Cortex of kidney (tissue), 1 donor: ENCODE measurements around the gene EHMT1.

Experiments
- DNase-seq: peaks from one replicate; lab custom pipeline; 2025; lab: John Stamatoyannopoulos, UW

Gene EHMT1

DNA sequence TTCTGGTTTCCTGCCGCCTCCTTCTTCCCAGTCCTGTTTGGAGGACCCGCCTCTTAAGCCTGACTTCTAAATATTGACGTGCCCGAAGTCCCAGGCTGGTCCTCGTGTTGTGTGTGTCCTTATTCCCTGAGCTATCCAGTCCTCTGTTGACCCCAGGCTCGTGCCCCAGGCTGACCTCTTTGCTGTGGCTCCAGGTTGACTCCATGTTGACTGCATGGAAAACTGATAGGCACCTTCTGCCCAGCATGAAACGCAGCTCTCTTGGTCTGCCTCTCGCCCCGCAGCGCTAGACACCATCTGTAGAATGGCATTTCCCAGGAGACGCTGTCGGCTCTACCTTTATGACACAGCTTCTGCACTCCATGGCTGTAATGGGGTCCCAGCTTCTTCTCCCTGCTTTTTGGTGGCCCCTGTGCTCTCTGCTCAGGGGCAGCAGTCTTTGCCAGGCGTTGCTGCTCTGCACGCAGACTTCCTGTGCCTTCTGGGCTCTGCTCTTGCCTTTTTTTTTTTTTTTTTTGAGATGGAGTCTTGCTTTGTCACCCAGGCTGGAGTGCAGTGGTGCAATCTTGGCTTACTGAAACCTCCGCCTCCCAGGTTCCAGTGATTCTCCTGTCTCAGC lies 28.4 kb downstream of the EHMT1 start:
- DNase-seq, result no peak

DNA sequence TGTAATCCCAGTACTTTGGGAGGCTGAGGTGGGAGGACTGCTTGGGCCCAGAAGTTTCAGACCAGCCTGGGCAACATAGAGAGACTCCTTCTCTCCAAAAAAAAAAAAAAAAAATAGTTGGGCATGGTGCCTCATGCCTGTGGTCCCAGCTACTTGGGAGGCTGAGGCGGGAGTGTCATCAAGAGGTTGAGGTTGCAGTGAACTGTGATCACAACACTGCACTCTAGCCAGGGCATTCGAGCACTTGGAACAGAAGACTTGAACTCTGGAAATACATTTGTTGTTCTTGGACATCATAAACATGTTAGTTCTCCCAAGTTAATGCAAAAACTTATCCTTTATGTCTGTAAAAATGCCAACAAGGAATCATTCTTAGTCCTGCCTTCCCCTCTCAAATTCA lies 29.6 kb downstream of the EHMT1 start:
- no peak for DNase-seq

DNA sequence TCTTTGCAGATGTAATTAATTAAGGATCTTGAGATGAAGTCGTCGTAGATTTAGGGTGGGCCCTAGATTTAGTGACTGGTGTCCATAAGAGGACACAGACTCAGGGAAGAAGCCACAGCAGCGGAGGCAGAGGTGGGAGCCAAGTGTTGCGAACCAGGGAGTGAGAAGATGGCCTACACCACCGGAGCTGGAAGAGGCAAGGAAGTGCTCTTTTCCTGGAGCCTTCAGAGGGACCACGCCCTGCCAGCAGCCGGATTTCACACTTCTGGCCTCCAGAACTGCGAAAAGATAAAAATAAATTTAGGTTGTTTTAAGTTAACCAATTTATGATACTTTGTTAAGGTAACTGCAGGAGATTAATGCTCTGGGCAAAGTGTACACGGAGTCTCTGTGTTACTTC lies 30.7 kb downstream of the EHMT1 start:
- DNase-seq, result no peak

DNA sequence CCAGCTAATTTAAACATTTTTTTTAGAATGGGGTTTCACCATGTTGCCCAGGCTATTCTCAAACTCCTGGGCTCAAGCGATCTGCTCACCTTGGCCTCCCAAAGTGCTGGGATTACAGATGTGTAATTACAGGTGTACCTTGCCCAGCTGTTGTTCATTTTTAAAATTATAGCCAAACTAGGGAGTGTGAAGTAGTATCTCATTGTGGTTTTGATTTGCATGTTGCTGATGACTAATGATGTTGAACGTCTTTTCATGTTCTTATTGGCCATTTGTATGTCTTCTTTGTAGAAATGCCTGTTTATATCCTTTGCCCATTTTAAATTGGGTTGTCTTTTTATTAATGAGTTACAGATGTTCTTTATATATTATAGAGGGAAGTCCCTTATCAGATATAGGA lies 31.5 kb downstream of the EHMT1 start:
- no peak for DNase-seq

DNA sequence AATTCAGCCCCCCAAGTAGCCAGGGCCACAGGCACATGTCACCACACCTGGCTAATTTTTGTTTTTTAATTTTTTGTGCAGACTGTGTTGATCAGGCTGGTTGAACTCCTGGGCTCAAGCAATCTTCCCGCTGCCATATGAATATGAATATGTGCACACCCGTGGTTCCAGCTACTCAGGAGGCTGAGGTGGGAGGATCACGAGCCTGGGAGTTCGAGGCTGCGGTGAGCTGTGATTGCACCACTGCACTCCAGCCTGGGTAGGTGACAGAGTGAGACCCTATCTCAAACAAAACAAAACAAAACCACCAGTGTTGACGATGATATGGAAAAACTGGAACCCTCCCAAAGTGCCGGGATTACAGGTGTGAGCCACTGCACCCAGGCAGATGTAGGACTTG lies 32.0 kb downstream of the EHMT1 start:
- no peak for DNase-seq

DNA sequence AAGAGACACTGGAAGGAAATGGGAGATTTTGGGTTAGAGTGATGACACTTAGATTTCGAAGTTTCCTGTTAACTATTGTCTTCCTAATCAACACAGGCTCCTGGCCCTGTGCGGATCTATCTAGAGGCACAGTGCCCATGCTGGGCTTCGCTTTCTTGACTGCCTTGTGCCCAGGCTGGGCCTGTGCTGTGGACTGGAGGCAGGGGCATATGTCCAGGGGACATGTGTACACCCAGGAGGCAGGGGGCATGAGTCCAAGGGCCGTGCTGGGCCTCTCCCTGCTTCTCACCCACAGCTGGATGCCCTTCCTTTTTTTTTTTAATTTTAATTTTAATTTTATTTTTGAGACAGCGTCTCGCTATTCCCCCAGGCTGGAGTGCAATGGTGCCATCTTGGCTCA lies 37.6 kb downstream of the EHMT1 start:
- DNase-seq, result no peak

DNA sequence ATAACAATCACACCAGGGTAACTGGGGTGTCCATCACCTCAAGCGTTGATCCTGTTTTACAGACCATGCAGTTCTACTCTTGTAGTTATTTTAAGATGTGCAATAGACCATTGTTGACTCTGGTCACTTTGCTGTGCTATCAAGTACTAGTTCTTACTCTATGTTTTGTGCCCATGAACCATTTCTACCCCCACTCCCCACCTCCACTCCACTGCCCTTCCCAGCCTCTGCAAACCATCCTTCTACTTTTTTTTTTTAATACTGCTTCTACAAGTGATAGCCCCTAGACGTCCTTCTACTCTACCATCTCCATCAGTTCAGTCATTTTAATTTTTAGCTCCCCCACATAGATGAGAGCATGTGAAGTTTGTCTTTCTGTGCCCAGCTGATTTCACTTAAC lies 38.8 kb downstream of the EHMT1 start:
- DNase-seq, result no peak

DNA sequence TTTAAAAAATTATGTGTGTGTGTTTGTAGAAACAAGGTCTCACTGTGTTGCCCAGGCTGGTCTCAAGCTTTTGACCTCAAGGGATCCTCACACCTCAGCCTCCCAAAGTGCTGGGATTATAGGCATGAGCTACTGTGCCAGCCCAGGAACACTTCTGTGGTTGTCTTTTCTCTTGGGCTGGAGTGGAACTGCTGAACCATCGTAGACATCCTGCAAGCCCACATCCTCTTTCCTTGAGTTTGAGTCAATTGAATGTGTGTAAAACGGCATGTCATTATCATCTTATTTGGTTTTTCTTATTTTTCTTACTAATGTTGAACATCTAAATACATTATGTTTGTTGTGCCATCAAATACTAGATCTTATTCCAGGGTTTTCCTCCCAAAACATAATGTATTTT lies 40.0 kb downstream of the EHMT1 start:
- DNase-seq, result no peak

DNA sequence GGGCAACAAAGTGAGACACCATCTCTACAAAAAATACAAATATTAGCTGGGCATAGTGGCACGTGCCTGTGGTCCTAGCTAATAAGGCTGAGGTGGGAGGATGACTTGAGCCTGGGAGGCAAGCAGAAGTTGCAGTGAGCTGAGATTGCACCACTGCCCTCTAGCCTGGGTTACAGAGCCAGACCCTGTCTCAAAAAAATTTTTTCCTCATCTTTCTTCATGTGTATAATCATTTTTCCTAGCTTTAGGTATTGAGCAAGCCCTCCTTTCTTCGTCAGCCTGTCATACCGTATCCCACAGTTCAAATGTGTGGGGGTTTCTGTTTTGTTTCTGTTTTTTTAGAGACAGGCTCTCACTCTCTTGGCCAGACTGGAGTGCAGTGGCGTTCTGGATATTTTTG lies 41.3 kb downstream of the EHMT1 start:
- no peak for DNase-seq

DNA sequence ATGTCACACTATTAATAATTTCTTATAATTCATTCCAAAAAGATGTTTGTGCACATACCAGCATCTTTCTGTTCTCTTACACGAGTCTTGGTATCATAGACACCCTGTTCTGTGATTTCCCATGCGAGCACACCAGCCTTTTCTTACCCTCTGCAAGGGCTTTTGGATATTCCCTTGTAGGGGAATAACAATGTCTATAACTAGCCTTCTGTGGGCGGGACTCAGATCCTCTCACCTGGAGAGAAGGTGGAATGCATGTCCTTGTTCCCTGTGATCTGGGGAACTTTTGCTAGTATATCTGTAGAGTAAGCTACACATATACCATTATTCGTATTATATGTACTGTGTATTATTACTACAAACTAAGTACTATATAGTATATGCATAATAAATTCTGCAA lies 44.8 kb downstream of the EHMT1 start:
- DNase-seq, result no peak

DNA sequence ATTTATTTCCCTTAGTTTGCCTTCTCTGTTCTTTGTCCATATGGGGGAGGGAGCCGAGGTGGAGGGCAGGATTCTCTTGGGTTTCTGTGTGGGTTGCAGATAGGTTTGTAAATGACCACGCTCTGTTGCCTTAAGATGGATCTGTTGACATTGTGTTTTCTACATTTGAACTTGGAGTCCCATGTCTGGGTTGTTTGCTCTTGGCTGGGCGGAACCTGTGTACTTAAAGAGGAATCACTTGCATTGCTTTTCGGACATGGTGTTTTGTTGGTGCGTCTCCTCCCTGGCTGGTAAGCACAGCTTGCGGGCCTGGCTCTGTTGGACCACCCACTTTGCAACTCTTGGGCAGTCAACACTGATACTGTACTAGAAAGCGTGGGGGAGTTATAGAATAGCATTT lies 45.9 kb downstream of the EHMT1 start:
- DNase-seq, result no peak

DNA sequence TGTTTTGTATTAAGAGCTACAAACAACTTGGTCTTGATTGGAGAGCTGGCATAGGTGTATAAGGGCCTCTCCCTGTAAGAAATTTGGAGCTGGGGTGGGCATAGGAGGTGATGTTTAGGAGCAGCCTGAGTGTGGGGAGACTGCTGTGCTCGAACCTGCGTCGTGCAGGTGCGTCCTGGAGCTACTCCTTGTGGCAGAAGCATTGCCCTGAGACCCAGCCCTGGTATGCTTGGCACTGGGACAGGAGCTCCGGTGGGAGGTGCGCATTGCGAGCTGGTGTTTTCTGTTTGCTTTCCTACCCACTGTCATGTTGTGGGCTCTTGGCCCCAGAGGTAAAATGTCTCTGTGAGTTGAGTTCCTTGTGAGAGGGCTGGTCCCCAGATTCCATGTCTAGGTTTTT lies 46.4 kb downstream of the EHMT1 start:
- no peak for DNase-seq

DNA sequence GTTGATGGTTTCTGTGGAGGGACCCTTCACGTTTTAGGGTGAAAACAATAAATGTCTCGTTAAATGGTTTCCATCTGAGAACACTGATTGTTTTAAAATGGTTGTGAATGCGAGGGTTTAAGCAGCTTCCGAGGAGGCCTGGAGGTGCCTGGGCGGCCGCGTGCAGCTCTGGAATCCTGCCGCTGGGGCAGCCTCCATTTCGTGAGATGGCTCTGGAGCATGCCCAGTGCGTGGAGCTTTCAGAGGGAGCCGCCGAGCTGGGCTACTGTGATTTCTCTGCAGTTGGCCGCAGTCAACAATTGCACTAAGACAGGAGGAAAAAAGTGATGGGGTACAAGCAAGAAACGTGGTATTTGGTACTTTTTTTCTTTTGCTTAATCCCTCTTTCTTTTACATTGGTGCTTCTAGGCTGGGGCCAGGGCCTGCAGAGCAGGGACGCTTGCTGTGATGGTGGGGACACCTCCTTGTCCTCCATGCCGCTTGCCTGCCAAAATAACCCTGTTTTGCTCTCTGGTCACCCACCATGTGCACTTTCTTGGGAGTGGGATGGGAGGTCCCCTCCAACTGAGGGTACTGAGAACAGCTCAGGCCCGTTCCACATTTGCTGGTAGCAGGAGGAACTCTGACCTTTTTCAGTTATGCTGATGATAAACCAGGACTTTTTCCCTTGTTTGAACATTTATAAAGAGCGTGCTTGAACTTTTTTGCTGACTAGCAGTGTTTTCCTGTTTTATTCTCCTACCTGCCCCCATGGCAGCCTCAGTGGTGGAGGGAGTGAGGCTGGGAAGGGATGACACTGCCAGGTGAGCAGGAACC lies 47.1 kb downstream of the EHMT1 start:
- DNase-seq, result no peak

DNA sequence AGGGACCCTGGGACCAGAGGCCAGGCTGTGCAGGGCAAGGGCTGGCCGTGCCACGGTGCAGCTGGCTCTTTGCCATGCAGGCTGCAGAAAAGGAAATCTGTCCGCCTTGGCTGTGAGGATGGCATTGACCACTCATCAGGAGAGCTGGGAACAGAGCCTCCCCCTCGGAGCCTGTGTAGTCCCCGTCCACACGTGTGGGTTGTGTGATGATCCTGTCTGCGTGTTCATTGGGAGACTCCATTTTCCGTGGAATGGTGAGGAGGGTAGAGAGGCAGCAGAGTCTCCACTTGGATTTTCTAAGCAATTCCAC lies 47.7 kb downstream of the EHMT1 start:
- no peak for DNase-seq

DNA sequence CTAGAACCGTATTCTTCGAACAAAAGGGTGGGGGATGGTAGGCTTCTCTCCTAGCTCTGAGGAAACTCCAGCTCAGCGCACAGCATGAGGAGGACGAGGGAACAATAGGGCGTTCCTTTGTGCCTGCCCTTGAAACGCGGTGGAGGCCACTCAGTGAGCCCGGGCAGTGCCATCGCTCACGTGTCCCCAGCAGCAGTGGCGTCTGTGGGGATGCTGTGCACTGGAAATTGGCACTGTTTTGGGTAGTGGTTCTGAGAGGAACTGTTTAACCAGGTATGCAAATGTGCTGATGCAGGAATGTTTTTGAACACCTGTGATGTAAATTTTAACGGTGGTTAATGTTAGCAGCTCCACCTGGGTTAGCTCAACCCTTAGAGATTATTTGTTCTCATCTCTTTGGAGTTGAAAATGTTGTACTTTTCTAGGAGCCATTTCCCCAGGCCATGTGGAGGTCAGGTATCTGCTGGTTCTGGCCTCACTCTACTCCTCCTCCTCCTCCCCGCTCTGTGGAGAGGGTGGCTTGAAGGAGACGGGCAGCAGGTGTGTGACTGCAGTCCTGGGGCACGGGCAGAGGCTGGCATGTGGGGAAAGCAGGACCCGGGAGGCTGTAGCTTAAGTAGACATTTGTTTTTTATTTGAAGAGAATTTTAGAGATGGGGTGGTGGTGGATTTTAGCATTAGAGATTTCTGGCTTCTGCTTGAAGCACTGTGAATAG lies 48.3 kb downstream of the EHMT1 start:
- no peak for DNase-seq

DNA sequence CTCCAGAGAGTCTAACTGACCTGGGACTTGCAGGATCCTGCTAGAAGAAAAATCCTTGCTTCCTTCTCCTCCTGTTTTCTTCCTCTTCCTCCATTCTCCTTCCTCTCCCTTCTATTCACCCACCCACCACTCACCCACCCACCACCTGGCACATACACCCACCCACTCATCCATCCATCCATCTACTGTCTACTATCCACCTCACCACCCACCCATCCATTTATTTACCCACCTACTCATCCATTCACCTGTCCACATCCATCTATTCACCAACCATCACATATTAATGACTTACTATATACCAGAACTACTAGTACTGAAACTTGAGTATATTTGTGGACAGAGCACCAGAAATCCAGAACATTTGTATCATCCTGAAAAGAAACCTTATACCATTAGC lies 49.4 kb downstream of the EHMT1 start:
- DNase-seq, result no peak

DNA sequence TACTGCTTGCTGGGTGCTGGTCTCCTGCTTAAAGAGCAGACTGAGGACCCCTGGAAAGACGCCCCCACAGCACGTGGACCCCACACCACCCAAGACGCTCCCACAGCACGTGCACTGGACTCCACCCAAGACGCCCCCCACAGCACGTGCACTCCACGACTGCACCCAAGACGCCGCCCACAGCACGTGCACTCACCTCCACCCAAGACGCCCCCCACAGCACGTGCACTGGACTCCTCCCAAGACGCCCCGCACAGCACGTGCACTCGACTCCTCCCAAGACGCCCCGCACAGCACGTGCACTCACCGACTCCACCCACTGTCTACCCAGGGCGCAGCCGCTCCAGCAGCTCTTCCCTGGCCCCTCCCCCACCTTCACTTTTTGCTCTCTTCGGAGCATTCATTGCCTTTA lies 50.5 kb downstream of the EHMT1 start:
- DNase-seq, result no peak

DNA sequence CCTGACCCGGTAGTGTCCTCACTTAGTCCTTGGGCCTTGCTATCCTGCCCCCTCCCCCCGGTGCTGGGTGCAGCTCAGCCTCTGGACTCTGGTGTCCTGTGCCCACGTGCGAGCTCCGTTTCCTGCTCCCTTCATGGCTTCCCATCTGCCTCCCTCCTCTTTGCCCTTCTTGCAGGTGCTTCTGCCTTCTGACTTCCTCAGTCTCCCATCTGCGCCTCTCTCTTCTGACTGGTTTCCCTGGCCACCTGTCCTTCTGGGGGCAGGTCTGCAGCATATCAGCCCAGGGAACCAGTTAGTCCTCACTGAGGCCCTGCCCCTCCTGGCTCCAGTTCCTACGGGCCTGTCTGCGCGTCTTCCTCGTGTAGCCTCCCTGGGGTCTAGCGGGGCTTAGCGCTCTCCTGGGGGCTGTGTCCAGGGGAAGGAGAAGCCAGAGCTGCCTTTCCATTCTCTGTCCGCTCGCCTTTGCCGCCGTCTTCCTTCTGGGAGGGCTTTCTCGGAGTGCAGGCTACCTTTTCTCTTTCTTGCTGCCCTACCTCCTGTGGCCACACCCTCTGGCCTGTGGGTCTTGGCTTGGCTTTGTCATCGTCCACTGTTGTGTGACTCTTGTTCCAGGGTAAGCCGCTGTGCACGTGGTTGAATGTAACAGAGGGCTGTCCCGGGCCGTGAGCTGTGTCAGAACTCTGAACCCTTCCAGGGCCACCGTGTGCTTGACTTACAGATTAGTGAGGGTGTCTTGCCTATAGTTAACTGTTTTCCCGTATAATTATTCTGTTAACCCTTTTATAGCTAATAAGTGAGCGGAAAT lies 51.8 kb downstream of the EHMT1 start:
- no peak for DNase-seq

DNA sequence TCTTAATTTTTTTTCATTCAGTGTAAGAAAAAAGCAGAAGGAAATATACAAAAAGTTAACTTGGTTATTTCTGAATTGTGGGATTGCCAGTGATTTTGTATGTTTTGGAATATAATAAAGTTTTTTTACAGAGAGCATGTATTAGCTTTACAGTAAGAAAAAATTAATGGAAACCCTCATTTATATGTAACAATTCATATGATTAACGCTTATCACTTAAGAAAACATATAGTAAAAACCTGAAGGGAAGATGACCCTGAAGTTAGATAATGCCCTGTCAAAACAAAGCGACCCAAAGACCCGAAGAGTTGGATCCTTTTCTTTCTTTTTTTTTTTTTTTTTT lies 52.4 kb downstream of the EHMT1 start:
- DNase-seq, result no peak

DNA sequence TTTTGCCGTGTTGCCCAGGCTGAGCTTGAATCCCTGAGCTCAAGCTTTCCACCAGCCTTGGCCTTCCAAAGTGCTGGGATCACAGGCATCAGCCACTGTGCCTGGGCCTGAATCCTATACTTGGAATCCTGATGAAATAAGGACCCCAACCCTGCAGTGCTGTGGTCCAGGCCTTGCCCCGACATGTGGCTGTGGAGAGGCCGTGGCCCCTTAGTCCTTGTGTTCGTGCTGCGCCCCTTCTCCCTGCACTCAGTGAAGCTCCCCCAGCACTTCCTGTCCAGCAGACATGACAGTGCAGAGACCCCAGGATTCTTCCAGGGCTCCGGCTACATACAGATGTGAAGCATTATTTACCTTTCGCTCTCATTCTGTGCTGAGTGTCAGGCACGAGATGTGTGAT lies 52.9 kb downstream of the EHMT1 start:
- DNase-seq, result no peak

DNA sequence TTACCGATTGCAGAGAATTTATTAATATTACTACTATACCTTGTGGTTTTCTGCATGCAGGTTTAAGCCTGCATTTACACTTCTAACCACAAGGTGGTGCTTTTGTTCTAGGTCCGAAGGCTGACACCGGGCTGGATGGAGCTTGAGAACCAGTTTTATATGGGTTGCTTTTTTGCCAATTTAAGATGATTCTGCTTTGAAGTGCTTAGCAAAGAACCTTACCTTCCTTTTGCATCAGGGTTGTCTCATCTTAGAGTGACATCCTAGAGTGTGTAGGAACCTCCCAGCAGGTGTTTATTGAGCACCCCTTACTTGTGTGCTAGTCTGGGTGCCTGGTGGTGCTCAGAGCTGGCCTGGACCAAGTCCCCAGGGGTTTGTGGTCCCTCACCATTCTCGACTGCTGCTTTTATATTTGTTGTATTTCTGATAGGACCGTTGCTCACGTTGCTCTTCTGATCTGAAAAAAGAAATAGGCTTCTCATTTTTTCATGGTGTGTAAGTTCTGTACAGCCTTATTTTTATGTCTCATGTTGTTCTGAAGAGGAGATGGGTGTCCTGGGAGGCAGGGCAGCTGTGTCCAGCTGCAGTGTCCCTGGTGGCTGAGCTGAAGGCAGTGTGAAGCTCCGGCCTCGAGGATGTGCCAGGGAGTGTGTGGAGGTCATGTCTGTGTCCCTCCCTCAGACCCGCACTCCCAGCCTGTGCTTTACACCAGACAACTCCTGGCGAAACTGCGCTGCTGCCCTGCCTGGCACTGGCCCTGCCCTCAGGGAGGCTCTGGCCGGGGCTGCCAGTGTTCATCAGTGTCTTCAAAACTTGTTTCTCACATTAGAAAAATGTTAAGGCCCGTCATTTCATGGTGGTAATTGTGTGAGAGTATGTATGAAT lies 54.3 kb downstream of the EHMT1 start:
- DNase-seq, result no peak

DNA sequence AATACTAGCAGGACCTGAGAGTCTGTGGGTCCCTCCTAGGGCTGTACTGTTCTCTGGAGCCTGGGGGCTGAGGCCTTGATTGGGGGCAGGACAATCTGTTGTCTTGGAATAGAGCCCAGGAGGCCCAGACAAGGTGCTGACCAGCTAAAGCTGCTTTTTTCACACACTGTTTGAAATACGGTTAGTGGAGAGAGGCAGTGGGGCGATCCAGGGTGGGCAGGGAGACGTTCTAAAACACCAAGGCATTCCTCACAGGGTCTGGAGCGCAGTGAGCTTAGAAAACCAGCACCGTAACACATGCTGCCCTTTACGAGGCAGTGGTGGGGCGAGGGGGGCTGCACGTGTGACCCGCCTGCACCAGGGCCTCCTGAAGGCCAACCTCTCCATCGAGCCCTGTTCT lies 55.1 kb downstream of the EHMT1 start:
- DNase-seq, result no peak
